GM13977 (cell line): ENCODE data around the gene SACM1L.

Experiments
- DNase-seq: peaks from one replicate; pipeline ENCODE4 v3.0.0; 2012; ENCODE audit warnings: low spot score
- in situ Hi-C: fragments of 300-500 bp; cut with MboI; formaldehyde crosslinking; loops from one replicate; pipeline ENCODE4 v1.12.0; 2022; ENCODE audit warnings: low sequenced_read_pairs, low pct_unique_long_range_greater_than_20kb, mixed read lengths, inconsistent platforms; ENCODE audit not compliant: unreplicated experiment
- TF ChIP-seq, protein P1 (sequence below): IDR thresholded peaks from 2 replicates; pipeline ENCODE4 v1.5.1; 2012; ENCODE audit warnings: mild to moderate bottlenecking, control low read depth; ENCODE audit not compliant: insufficient read depth; ENCODE audit errors: extremely low read depth, missing control alignments

The SACM1L gene

DNA sequence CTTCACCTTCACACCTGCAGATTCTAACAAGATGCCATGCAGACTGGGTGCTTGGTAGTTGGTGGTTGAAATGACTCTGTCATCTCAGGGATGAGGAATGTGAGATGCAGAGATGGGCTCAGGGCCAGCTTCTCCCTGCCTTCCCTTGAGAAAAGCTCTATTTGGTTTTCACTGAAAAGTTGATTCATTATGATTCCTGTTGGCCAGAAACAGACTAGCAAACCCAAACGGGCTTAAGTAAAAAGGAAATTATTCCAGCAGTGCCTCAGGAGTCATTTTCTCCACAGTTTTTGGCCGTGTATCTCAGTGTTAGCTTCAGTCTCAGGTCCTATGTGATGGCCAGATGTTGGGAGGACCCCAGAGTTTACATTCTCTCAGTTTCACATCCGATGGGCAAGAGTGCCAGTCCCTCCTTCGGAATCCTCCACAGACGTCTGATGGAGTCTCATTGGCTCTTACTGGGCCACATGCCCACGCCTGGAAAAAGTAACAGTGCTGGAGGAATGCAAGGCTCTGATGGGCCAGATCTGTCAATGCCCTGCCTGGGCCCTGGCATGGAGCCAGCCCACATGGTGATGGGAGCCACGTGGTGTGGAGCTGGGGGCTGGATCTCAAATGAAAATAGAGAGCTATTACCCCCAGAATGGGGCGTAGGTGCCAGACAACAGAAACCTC lies 22.3 kb upstream of the SACM1L start:
- in situ Hi-C loops = loop anchor here (25.0 kb wide), 1 partner anchor 630 kb away; the partner anchor contains the start of gene CLEC3B
- DNase-seq = no peak
- TF ChIP-seq, protein P1, sequence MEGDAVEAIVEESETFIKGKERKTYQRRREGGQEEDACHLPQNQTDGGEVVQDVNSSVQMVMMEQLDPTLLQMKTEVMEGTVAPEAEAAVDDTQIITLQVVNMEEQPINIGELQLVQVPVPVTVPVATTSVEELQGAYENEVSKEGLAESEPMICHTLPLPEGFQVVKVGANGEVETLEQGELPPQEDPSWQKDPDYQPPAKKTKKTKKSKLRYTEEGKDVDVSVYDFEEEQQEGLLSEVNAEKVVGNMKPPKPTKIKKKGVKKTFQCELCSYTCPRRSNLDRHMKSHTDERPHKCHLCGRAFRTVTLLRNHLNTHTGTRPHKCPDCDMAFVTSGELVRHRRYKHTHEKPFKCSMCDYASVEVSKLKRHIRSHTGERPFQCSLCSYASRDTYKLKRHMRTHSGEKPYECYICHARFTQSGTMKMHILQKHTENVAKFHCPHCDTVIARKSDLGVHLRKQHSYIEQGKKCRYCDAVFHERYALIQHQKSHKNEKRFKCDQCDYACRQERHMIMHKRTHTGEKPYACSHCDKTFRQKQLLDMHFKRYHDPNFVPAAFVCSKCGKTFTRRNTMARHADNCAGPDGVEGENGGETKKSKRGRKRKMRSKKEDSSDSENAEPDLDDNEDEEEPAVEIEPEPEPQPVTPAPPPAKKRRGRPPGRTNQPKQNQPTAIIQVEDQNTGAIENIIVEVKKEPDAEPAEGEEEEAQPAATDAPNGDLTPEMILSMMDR = no peak

DNA sequence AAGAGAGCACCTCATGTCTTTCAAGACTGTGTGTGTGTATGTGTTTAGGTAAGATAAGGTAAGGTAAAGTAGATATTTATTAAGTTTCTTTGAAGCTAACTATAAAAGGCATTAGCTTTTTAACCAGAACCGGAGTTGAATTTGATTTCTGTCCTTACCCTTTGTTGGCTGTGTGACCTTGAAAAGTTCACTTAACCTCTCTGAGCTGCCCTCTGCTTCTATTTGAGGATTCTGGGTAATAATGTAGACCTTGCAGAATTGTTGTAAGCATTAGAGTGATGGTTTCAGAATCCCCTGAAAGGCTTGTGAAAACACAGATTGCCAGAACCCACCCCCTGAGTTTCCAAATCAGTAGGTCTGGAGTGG lies 21.6 kb upstream of the SACM1L start:
- TF ChIP-seq, protein P1 = no peak
- DNase-seq = no peak
- in situ Hi-C loops = loop anchor here (25.0 kb wide), 1 partner anchor 630 kb away; the partner anchor contains the start of gene CLEC3B

DNA sequence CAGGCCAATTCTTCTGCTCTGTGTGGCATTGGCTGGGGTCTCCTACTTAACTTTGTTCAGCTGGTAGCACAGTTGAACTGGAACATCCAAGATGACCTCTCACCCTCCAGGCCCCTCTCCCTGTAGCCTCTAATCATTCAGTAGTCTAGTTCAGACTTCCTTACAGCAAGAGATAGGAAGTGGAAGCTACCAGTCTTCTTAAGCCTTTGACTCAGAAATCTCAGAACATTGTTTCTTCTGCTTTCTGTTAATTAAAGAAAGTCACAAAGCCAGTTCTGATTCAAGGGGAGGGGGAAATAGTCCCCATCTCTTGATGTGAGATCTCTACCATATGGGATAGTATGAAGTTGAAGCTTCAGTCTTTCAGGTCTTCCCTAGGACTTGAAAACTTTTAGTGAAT lies 18.8 kb upstream of the SACM1L start:
- no peak for DNase-seq
- in situ Hi-C loops = loop anchor here (25.0 kb wide), 1 partner anchor 633 kb away; the partner anchor contains the start of gene CLEC3B
- TF ChIP-seq, protein P1 = no peak

DNA sequence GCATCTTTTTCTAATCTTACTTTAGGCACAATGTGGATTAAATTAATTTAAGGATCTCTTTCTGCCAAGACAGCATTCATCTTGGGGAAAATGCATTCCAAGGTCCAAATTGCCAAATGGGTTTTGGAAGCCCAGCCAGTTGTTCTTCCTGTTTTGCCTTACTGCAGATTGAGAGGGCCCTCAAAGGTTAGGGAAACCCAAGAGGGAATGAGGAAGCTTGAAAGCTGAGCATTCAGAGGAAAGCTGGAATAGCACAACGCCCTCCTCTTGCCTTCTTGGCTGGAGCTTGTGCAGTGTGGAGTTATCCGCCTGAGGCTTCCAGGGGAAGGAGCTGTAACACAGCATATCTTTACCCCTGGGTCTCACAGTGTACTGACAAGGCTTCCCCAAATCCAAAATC lies 18.2 kb upstream of the SACM1L start:
- in situ Hi-C loops = loop anchor here (25.0 kb wide), 1 partner anchor 634 kb away; the partner anchor contains the start of gene CLEC3B
- TF ChIP-seq, protein P1 = no peak

DNA sequence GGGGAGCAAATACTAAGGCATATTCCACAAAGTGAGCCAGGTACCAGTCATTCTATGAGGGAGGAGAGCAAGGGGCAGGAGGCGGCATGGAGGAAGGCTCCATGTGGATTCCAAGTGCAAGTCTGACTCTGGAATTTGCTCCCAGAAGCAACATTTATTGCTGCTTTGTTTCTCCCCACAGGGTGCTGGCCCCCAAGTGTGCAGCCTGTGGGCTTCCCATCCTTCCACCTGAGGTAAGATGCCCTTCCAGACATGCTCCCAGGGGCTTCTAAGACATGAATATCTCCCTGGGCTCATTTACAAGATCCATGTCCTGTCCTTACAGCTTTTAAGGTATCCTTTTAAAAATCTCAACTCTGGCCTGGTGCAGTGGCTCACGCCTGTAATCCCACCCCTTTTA lies 15.9 kb upstream of the SACM1L start:
- DNase-seq = no peak
- TF ChIP-seq, protein P1 = no peak
- in situ Hi-C loops = loop anchor here (25.0 kb wide), 1 partner anchor 636 kb away; the partner anchor contains the start of gene CLEC3B

More for the DNA sequence above, 18.2 kb upstream of the SACM1L start:
- no peak for DNase-seq

DNA sequence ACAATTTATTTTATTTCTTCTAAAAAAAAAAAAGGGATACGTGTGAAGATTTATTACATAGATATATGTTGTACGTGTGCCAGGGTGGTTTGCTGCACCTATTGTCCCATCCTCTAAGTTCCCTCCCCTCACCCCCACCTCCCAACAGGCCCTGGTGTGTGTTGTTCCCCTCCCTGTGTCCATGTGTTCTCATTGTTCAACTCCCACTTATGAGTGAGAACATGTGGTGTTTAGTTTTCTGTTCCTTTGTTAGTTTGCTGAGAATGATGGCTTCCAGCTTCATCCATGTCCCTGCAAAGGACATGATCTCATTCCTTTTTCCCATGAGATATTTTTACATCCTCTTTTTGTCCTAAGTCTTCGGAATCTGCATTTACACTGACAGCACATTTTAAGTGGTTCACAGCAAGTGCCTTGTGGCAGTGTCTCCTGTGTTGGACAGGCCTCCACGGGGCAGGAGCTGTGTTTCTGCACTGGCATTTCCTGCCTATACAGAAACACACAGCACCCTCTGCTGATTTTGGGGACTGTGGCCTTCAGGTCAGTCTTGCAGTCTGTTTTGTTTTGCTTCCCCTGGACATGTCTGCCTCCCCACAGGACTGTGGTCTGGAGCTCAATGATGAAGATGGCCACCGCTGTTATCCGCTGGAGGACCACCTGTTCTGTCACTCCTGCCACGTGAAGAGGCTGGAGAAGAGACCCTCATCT lies 12.7 kb upstream of the SACM1L start:
- DNase-seq = no peak
- TF ChIP-seq, protein P1 = no peak
- in situ Hi-C loops = no loop called here
